ENCODE data around the gene POLR1C.
"Not testable (repeated sequence)": the region's sequence is repeated elsewhere in the genome, so short reads cannot be mapped to it uniquely, and the experiment has no call there.

POLR1C gene

DNA sequence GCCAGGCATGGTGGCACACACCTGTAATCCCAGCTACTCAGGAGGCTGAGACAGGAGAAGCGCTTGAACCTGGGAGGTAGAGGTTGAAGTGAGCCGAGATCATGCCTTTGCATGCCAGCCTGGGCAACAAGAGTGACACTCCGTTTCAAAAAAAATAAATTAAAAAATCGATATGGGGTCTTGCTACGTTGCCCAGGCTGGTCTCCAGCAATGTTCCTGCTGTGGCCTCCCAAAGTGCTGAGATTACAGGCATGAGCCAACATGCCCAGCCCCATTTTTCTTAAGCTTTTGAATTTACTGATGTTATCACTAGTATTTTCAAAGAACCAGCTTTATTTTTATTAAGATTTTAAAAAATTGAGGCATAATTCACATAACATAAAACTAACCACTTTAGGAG is 23.6 kb downstream of the POLR1C start:
- no peaks in the 10 kb centered on the region for H3K27me3 ChIP-seq (replicated peaks; ENCODE audit: control insufficient read depth, insufficient read depth, low read length)
- no peak for DNase-seq (ENCODE audit: low read depth)
- H3K9me3 ChIP-seq (ENCODE audit: control insufficient read depth, low read length) = no peaks in the 10 kb centered on the region
- peaks cover 57% of the 10 kb centered on the region for H3K36me3 ChIP-seq (ENCODE audit: control insufficient read depth, insufficient read depth, low read length, severe bottlenecking)
- no peaks in the 10 kb centered on the region for H3K4me1 ChIP-seq (ENCODE audit: control insufficient read depth, insufficient read depth, low read length)
- no peak overlapping the region for H3K9ac ChIP-seq (ENCODE audit: low read length)
- H3K4me3 ChIP-seq (ENCODE audit: low read length) = no peak overlapping the region

DNA sequence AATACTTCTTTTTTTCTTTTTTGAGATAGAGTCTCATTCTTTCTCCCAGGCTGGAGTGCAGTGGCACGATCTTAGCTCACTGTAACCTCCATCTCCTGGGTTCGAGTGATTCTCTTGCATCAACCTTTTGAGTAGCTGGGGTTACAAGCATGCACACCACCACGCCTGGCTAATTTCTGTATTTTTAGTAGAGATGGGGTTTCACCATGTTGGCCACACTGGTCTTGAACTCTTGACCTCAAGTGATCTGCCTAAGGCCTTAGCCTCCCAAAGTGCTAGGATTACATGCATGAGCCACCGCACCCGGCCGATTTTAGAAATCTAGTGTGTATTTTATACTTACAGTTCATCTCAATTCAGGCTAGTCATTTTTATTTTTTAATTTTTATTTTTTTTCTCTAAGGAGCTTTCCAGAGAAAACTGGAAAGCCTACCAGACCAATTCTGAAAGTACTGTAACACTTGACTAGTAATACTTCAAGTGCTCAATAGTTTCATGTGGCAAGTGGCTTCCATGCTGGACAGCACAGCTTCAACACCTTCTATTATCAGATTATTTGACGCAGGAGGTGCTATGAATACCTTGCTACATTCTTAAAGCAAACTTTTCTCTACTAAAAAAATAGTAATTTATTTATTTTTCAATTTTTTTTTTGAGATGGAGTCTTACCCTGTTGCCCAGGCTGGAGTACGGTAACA is 25.0 kb downstream of the POLR1C start:
- no peaks in the 10 kb centered on the region for H3K9me3 ChIP-seq (ENCODE audit: control insufficient read depth, low read length)
- H3K4me1 ChIP-seq (ENCODE audit: control insufficient read depth, insufficient read depth, low read length) = no peaks in the 10 kb centered on the region
- DNase-seq (ENCODE audit: low read depth) = no peak
- H3K4me3 ChIP-seq (ENCODE audit: low read length) = no peak overlapping the region
- no peak overlapping the region for H3K9ac ChIP-seq (ENCODE audit: low read length)
- H3K27me3 ChIP-seq (replicated peaks; ENCODE audit: control insufficient read depth, insufficient read depth, low read length) = no peaks in the 10 kb centered on the region
- peaks cover 69% of the 10 kb centered on the region for H3K36me3 ChIP-seq (ENCODE audit: control insufficient read depth, insufficient read depth, low read length, severe bottlenecking)

DNA sequence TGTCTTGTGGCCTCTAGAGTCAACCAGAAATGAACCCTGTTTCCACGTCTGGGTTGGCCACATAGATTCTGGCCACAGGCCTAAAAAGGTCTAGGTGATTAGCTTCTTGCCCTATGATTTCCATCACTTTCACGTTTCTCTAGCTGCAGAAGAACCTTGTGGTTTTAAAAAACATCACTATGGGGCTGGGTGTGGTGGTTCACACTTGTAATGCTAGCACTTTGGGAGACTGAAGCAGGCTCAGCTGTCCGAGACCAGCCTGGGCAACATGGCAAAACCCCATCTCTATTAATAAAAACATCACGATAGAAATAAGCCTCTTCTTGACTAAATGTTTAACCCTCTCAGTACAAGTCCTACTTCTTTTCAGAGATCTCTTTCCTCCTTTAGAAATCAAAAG is 27.6 kb downstream of the POLR1C start:
- Histone ChIP-seq H3K4me1 (ENCODE audit: control insufficient read depth, insufficient read depth, low read length) (no peaks in the 10 kb centered on the region), H3K9me3 (ENCODE audit: control insufficient read depth, low read length) (no peaks in the 10 kb centered on the region), H3K9ac (ENCODE audit: low read length) (no peak overlapping the region), H3K27me3 (replicated peaks; ENCODE audit: control insufficient read depth, insufficient read depth, low read length) (no peaks in the 10 kb centered on the region), H3K4me3 (ENCODE audit: low read length) (no peak overlapping the region), H3K36me3 (ENCODE audit: control insufficient read depth, insufficient read depth, low read length, severe bottlenecking) (peaks cover 84% of the 10 kb centered on the region)
- DNase-seq (ENCODE audit: low read depth) = no peak

DNA sequence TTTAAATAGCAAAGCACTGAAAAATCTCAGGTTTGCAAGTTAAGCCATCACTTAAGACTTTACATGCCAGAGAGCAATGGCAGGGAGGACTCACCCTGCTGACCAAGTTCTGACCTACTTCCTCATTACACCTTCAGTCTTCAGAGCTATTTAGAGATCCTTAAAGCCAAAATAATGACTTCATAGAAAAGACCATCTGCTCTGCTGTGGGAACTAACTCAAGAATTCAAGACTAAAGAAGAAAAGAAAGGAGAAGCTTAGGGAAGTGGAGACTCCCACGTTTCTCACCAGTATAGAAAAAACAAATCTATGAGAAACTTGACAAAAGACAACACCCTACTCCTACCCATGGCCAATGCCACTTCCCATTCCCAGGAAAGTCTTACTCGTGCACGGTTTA is 30.3 kb downstream of the POLR1C start:
- Histone ChIP-seq H3K36me3 (ENCODE audit: control insufficient read depth, insufficient read depth, low read length, severe bottlenecking) (peaks cover 96% of the 10 kb centered on the region), H3K9ac (ENCODE audit: low read length) (no peak overlapping the region), H3K27me3 (replicated peaks; ENCODE audit: control insufficient read depth, insufficient read depth, low read length) (no peaks in the 10 kb centered on the region), H3K9me3 (ENCODE audit: control insufficient read depth, low read length) (no peaks in the 10 kb centered on the region), H3K4me3 (ENCODE audit: low read length) (no peak overlapping the region), H3K4me1 (ENCODE audit: control insufficient read depth, insufficient read depth, low read length) (no peaks in the 10 kb centered on the region)
- no peak for DNase-seq (ENCODE audit: low read depth)

DNA sequence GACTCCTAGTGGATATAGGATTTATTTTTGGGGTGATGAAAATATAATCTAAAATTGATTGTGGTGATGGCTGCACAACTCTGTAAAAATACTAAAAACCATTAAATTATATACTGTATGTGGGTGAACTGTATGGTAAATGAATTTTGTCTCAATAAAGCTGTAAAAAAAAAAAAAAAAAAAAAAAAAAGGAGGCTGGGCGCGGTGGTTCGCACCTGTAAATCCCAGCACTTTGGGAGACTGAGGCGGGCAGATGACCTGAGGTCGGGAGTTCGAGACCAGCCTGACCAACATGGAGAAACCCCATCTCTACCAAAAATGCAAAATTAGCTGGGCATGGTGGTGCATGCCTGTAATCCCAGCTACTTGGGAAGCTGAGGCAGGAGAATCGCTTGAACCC is 40.7 kb downstream of the POLR1C start:
- H3K4me3 ChIP-seq (ENCODE audit: low read length); H3K27me3 ChIP-seq (replicated peaks; ENCODE audit: control insufficient read depth, insufficient read depth, low read length); H3K9me3 ChIP-seq (ENCODE audit: control insufficient read depth, low read length); H3K4me1 ChIP-seq (ENCODE audit: control insufficient read depth, insufficient read depth, low read length); H3K9ac ChIP-seq (ENCODE audit: low read length); DNase-seq (ENCODE audit: low read depth): not testable (repeated sequence)
- H3K36me3 ChIP-seq (ENCODE audit: control insufficient read depth, insufficient read depth, low read length, severe bottlenecking) = peaks cover 95% of the 10 kb centered on the region

DNA sequence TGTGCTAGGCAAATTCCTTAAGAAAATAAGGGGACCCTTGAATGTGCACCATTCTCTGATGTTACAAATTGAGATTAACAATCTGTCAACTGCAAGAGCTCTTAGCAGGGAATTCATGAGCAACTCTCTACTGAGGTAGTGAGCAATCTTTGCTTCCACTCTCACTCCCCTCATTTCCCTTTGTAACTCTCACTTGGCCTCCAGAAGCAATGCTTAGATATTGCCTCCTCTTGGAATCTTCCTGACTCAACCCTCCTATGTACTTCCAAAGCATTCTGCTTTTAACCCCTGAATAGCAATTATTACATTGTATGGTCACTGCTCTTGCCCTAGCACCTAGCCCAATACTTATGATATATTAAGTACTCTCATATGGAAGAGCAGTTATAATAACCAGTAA is 42.4 kb downstream of the POLR1C start:
- Histone ChIP-seq H3K27me3 (replicated peaks; ENCODE audit: control insufficient read depth, insufficient read depth, low read length) (no peaks in the 10 kb centered on the region), H3K9ac (ENCODE audit: low read length) (no peak overlapping the region), H3K36me3 (ENCODE audit: control insufficient read depth, insufficient read depth, low read length, severe bottlenecking) (peaks cover 97% of the 10 kb centered on the region), H3K9me3 (ENCODE audit: control insufficient read depth, low read length) (no peaks in the 10 kb centered on the region), H3K4me3 (ENCODE audit: low read length) (no peak overlapping the region), H3K4me1 (ENCODE audit: control insufficient read depth, insufficient read depth, low read length) (no peaks in the 10 kb centered on the region)
- no peak for DNase-seq (ENCODE audit: low read depth)

DNA sequence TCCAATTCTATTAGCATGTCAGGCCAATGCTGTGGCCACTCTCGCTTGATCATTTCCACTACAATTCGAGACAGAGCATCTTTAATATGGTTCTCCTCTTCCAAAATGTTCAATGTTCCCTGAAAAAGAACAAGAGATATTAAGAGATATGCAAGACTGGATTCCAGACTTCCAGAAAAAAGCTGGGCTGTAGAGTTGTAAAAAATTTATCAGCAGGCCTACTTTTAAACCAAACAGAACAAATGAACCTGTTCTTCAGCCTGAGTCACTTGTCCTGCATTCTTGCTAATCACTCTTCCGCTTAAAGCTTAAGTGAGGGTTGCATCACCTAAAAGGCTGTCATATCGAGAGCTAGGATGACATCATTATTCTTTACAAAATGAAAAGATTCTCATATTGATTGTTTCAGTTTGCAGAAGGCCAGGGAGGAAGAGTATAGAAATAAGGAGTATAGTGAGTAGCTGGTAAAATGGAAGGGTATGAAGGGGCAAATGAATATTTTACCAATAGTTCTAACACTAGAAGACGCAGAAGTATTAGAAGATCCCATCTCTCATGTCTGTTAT is 54.1 kb downstream of the POLR1C start:
- Histone ChIP-seq H3K4me3 (ENCODE audit: low read length) (no peak overlapping the region), H3K27me3 (replicated peaks; ENCODE audit: control insufficient read depth, insufficient read depth, low read length) (no peaks in the 10 kb centered on the region), H3K9ac (ENCODE audit: low read length) (no peak overlapping the region), H3K4me1 (ENCODE audit: control insufficient read depth, insufficient read depth, low read length) (peaks cover 8% of the 10 kb centered on the region), H3K9me3 (ENCODE audit: control insufficient read depth, low read length) (no peaks in the 10 kb centered on the region), H3K36me3 (ENCODE audit: control insufficient read depth, insufficient read depth, low read length, severe bottlenecking) (peaks cover 70% of the 10 kb centered on the region)
- no peak for DNase-seq (ENCODE audit: low read depth)
